ENCODE data around the gene ERI2. TPM values are rescaled to one million over a fixed set of nuclear protein-coding genes. Genes with fewer than 3 reads are reported as not detected.

ERI2 gene
- total RNA-seq, 2 experiments from 2014 or later: 41.8 to 48.0 TPM

GRCh38 chr16:20830372-20830771 lies 24.1 kb upstream of the ERI2 start:
- BruUV-seq (replicated peaks): no TSS peak
- no peak overlapping the region for H3K4me3 ChIP-seq (ENCODE audit: low read depth, low read length, poor library complexity, severe bottlenecking)

GRCh38 chr16:20829536-20829935 lies 23.3 kb upstream of the ERI2 start:
- ChIA-PET POLR2A (interaction anchor here (0.6 kb wide), 1 partner anchor 88 kb away, joined by 4 read pairs; no protein-coding TSS in a partner anchor), CTCF (ENCODE audit: unreplicated experiment) (no interaction called here)
- Histone ChIP-seq H3K4me3 (ENCODE audit: low read depth, low read length, poor library complexity, severe bottlenecking) (no peak overlapping the region), H3K9me2 (ENCODE audit: insufficient read depth, low read length) (no peaks in the 10 kb centered on the region), H3K79me2 (ENCODE audit: insufficient read depth, low read depth, low read length) (no peaks in the 10 kb centered on the region), H3K36me3 (ENCODE audit: insufficient read depth, low read length) (peaks cover 52% of the 10 kb centered on the region), H4K20me1 (ENCODE audit: insufficient read depth, low read length) (no peaks in the 10 kb centered on the region), H3K27ac (ENCODE audit: low read depth, low read length, poor library complexity, severe bottlenecking) (no peak overlapping the region), H3K9me3 (ENCODE audit: low read length) (no peaks in the 10 kb centered on the region), H3K4me1 (ENCODE audit: insufficient read depth, low read length, poor library complexity, severe bottlenecking) (no peaks in the 10 kb centered on the region), H2AFZ (ENCODE audit: low read length) (no peak overlapping the region), H3K4me2 (ENCODE audit: low read length) (no peak overlapping the region)
- no TSS peak for BruUV-seq (replicated peaks)
- TF ChIP-seq, protein P1, sequence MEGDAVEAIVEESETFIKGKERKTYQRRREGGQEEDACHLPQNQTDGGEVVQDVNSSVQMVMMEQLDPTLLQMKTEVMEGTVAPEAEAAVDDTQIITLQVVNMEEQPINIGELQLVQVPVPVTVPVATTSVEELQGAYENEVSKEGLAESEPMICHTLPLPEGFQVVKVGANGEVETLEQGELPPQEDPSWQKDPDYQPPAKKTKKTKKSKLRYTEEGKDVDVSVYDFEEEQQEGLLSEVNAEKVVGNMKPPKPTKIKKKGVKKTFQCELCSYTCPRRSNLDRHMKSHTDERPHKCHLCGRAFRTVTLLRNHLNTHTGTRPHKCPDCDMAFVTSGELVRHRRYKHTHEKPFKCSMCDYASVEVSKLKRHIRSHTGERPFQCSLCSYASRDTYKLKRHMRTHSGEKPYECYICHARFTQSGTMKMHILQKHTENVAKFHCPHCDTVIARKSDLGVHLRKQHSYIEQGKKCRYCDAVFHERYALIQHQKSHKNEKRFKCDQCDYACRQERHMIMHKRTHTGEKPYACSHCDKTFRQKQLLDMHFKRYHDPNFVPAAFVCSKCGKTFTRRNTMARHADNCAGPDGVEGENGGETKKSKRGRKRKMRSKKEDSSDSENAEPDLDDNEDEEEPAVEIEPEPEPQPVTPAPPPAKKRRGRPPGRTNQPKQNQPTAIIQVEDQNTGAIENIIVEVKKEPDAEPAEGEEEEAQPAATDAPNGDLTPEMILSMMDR (conservative IDR thresholded peaks at IDR 0.05; ENCODE audit: low read length): no peak
- no peak for TF ChIP-seq EZH2phosphoT487 (IDR thresholded peaks at IDR 0.05; ENCODE audit: borderline replicate concordance, low read depth, low read length)
- intact Hi-C loops (cut with micrococcal nuclease; ENCODE audit: unreplicated experiment): no loop called here
- DNase-seq (ENCODE audit: low spot score): no peak

More at GRCh38 chr16:20830372-20830771, 24.1 kb upstream of the ERI2 start:
- Histone ChIP-seq H3K36me3 (ENCODE audit: insufficient read depth, low read length) (peaks cover 61% of the 10 kb centered on the region), H3K4me2 (ENCODE audit: low read length) (no peak overlapping the region), H3K4me1 (ENCODE audit: insufficient read depth, low read length, poor library complexity, severe bottlenecking) (no peaks in the 10 kb centered on the region), H3K9me3 (ENCODE audit: low read length) (no peaks in the 10 kb centered on the region), H3K79me2 (ENCODE audit: insufficient read depth, low read depth, low read length) (no peaks in the 10 kb centered on the region), H3K9me2 (ENCODE audit: insufficient read depth, low read length) (no peaks in the 10 kb centered on the region), H4K20me1 (ENCODE audit: insufficient read depth, low read length) (no peaks in the 10 kb centered on the region), H2AFZ (ENCODE audit: low read length) (no peak overlapping the region), H3K27ac (ENCODE audit: low read depth, low read length, poor library complexity, severe bottlenecking) (no peak overlapping the region)
- TF ChIP-seq, protein P1 (conservative IDR thresholded peaks at IDR 0.05; ENCODE audit: low read length): no peak
- no peak for TF ChIP-seq EZH2phosphoT487 (IDR thresholded peaks at IDR 0.05; ENCODE audit: borderline replicate concordance, low read depth, low read length)
- no peak for DNase-seq (ENCODE audit: low spot score)
- ChIA-PET CTCF (ENCODE audit: unreplicated experiment) (no interaction called here), POLR2A (interaction anchor here (0.6 kb wide), 1 partner anchor 85 kb away, joined by 3 read pairs; no protein-coding TSS in a partner anchor)
- intact Hi-C loops (cut with micrococcal nuclease; ENCODE audit: unreplicated experiment): no loop called here

- ChIA-PET CTCF (ENCODE audit: unreplicated experiment) (no interaction called here), POLR2A (interaction anchor here (0.6 to 0.7 kb wide), 2 partner anchors 21 to 83 kb away, joined by 3 read pairs; no protein-coding TSS in a partner anchor)
- H3K4me3 ChIP-seq (ENCODE audit: low read depth, low read length, poor library complexity, severe bottlenecking): no peak overlapping the region
Measured at GRCh38 chr16:20826039-20826566, 19.8 kb upstream of the ERI2 start.

More at GRCh38 chr16:20826039-20826566, 19.8 kb upstream of the ERI2 start:
- Histone ChIP-seq H2AFZ (ENCODE audit: low read length) (no peak overlapping the region), H3K4me2 (ENCODE audit: low read length) (no peak overlapping the region), H3K27ac (ENCODE audit: low read depth, low read length, poor library complexity, severe bottlenecking) (no peak overlapping the region), H3K36me3 (ENCODE audit: insufficient read depth, low read length) (peaks cover 59% of the 10 kb centered on the region), H4K20me1 (ENCODE audit: insufficient read depth, low read length) (no peaks in the 10 kb centered on the region), H3K9me2 (ENCODE audit: insufficient read depth, low read length) (no peaks in the 10 kb centered on the region), H3K9me3 (ENCODE audit: low read length) (no peaks in the 10 kb centered on the region), H3K4me1 (ENCODE audit: insufficient read depth, low read length, poor library complexity, severe bottlenecking) (peaks cover 7% of the 10 kb centered on the region), H3K79me2 (ENCODE audit: insufficient read depth, low read depth, low read length) (no peaks in the 10 kb centered on the region)
- intact Hi-C loops (cut with micrococcal nuclease; ENCODE audit: unreplicated experiment): no loop called here
- DNase-seq (ENCODE audit: low spot score): no peak
- no peak for TF ChIP-seq EZH2phosphoT487 (IDR thresholded peaks at IDR 0.05; ENCODE audit: borderline replicate concordance, low read depth, low read length)
- TF ChIP-seq, protein P1 (conservative IDR thresholded peaks at IDR 0.05; ENCODE audit: low read length): no peak
- no TSS peak for BruUV-seq (replicated peaks)

Measured in OCI-LY7 (cell line).